CD14-positive monocyte (primary cell): Measurements from ENCODE around the gene SLC30A3. TPM values are rescaled to one million over a fixed set of nuclear protein-coding genes. Genes with fewer than 3 reads are reported as not detected.

Experiments used
- DNase-seq, 3 donors: peaks; one replicate each; pipeline ENCODE4 v3.0.0-alpha.2; 2011 to 2022
- H2AFZ ChIP-seq: 2 replicates; pipeline ENCODE4 v1.6.0; 2012; ENCODE audit warnings: mild to moderate bottlenecking, low read depth, low read length, inconsistent platforms; ENCODE audit not compliant: insufficient read depth, poor library complexity, severe bottlenecking
- H3K27ac ChIP-seq, 2 donors: 1 replicate in 1 of 2; 2 replicates in 1 of 2; pipeline ENCODE4 v1.5.1; 2012 to 2013; ENCODE audit warnings: low read length in 2 of 2, control low read depth in 1 of 2, inconsistent platforms in 1 of 2, low read depth in 1 of 2, mild to moderate bottlenecking in 1 of 2
- H3K27me3 ChIP-seq, 2 donors: one replicate each; pipeline versions ENCODE4 v1.6.0 to v1.6.1; 2011 to 2013; ENCODE audit warnings: low read length in 2 of 2; ENCODE audit not compliant: control insufficient read depth in 2 of 2, insufficient read depth in 2 of 2
- H3K36me3 ChIP-seq, 2 donors: replicated peaks in 1 of 2; 1 replicate in 1 of 2; 2 replicates in 1 of 2; pipeline versions ENCODE4 v1.5.1 to v1.6.1; 2012 to 2013; ENCODE audit warnings: low read length in 2 of 2, control low read depth in 1 of 2, inconsistent platforms in 1 of 2, mild to moderate bottlenecking in 1 of 2; ENCODE audit not compliant: insufficient read depth in 2 of 2, control insufficient read depth in 1 of 2
- H3K4me1 ChIP-seq, 2 donors: 1 replicate in 1 of 2; 2 replicates in 1 of 2; pipeline versions ENCODE4 v1.5.1 to v1.6.1; 2012 to 2013; ENCODE audit warnings: low read length in 2 of 2, control low read depth in 1 of 2, inconsistent platforms in 1 of 2, mild to moderate bottlenecking in 1 of 2, moderate library complexity in 1 of 2; ENCODE audit not compliant: insufficient read depth in 2 of 2, control insufficient read depth in 1 of 2
- H3K4me2 ChIP-seq: replicated peaks from 2 replicates; pipeline ENCODE3; 2012; ENCODE audit warnings: low read length, moderate library complexity, mild to moderate bottlenecking; ENCODE audit not compliant: poor library complexity, severe bottlenecking; ENCODE audit errors: extremely low read depth
- H3K4me3 ChIP-seq, 3 experiments: fragments of 200-600 bp in 1 of 3; sonication (generic) in 1 of 3; replicated peaks in 1 of 3; 1 replicate in 2 of 3; 2 replicates in 1 of 3; pipeline ENCODE4 v1.5.1; 2011 to 2013; ENCODE audit warnings: low read length in 3 of 3, mild to moderate bottlenecking in 3 of 3, control low read depth in 2 of 3, low read depth in 2 of 3, inconsistent platforms in 1 of 3, moderate library complexity in 1 of 3
- H3K79me2 ChIP-seq: 2 replicates; pipeline ENCODE4 v1.6.0; 2012; ENCODE audit warnings: mild to moderate bottlenecking, control low read depth, inconsistent platforms, low read length, moderate library complexity; ENCODE audit not compliant: insufficient read depth
- H3K9ac ChIP-seq: 2 replicates; pipeline ENCODE4 v1.6.0; 2017; ENCODE audit warnings: low read length, mild to moderate bottlenecking; ENCODE audit not compliant: insufficient read depth, poor library complexity, severe bottlenecking
- H3K9me3 ChIP-seq, 2 donors: replicated peaks in 1 of 2; 1 replicate in 1 of 2; 2 replicates in 1 of 2; pipeline versions ENCODE4 v1.5.1 to v1.6.1; 2012 to 2013; ENCODE audit warnings: low read length in 2 of 2, control low read depth in 1 of 2; ENCODE audit not compliant: control insufficient read depth in 1 of 2, insufficient read depth in 1 of 2
- H4K20me1 ChIP-seq: 2 replicates; pipeline ENCODE4 v1.6.0; 2012; ENCODE audit warnings: mild to moderate bottlenecking, low read length, control low read depth, moderate library complexity; ENCODE audit not compliant: insufficient read depth
- H3K27ac Mint-ChIP-seq, 7 donors: one replicate each; pipeline ENCODE4 v1.8.0; 2020; ENCODE audit warnings: mild to moderate bottlenecking in 7 of 7, mixed read lengths in 7 of 7, moderate library complexity in 6 of 7, inconsistent platforms in 2 of 7
- H3K27me3 Mint-ChIP-seq, 3 donors: one replicate each; pipeline ENCODE4 v1.8.0; 2021 to 2022; ENCODE audit warnings: low read depth in 3 of 3, mild to moderate bottlenecking in 3 of 3, mixed read lengths in 3 of 3, moderate library complexity in 3 of 3, inconsistent platforms in 1 of 3
- H3K36me3 Mint-ChIP-seq, 2 donors: one replicate each; pipeline ENCODE4 v1.8.0; 2020; ENCODE audit warnings: mixed read lengths in 2 of 2, inconsistent platforms in 1 of 2, mild to moderate bottlenecking in 1 of 2
- H3K4me1 Mint-ChIP-seq: one replicate; pipeline ENCODE4 v1.8.0; 2020; ENCODE audit warnings: mild to moderate bottlenecking, mixed read lengths
- H3K4me3 Mint-ChIP-seq, 2 donors: one replicate each; pipeline ENCODE4 v1.8.0; 2020; ENCODE audit warnings: mild to moderate bottlenecking in 2 of 2, mixed read lengths in 2 of 2, moderate library complexity in 1 of 2
- H3K9me3 Mint-ChIP-seq, 7 donors: one replicate each; pipeline ENCODE4 v1.8.0; 2020 to 2022; ENCODE audit warnings: mixed read lengths in 7 of 7, mild to moderate bottlenecking in 6 of 7, moderate library complexity in 6 of 7, inconsistent platforms in 2 of 7
- CTCF ChIP-seq: fragments of 200-600 bp; IDR thresholded peaks from one replicate; pipeline ENCODE4 v1.8.0; 2022; ENCODE audit warnings: antibody characterized with exemption, mild to moderate bottlenecking
- WGBS: methylation state at CpG from one replicate; pipeline ENCODE4 v1.1.5; 2013; ENCODE audit warnings: missing lambda C conversion rate; ENCODE audit not compliant: insufficient coverage; 5-methylcytosine and 5-hydroxymethylcytosine counted together
- intact Hi-C, 2 donors: fragments of 100-400 bp; cut with micrococcal nuclease; formaldehyde crosslinking; loops; one replicate each; pipeline versions ENCODE4 v1.15.0 to v1.15.1; 2023
- polyA plus RNA-seq, 3 donors: library from polyadenylated mRNA; depleted of rRNA in 1 of 3; unstranded in 2 of 3; stranded (reverse) in 1 of 3; fragments of 300-500 nt in 2 of 3; fragments of >200 nt in 1 of 3; fragmentation: Illumina TruSeq in 2 of 3; gene quantifications; 1 replicate in 2 of 3; 2 replicates in 1 of 3; pipeline ENCODE4 v1.2.3, GENCODE V29; 2012 to 2021

The SLC30A3 gene
- polyA plus RNA-seq, 3 donors = 0.08 TPM; not detected in 2

GRCh38 chr2:27261926-27262298 lies 935 bp downstream of the SLC30A3 start:
- Histone ChIP-seq H3K9me3 (peaks cover 0 to 36% of the 10 kb centered on the region in 2 donors), H3K36me3 (no peaks in the 10 kb centered on the region), H3K27ac (no peak overlapping the region), H3K79me2 (no peaks in the 10 kb centered on the region), H2AFZ (peak overlapping the region; percentile 77), H3K4me1 (peaks cover 26 to 38% of the 10 kb centered on the region in 2 donors), H4K20me1 (no peaks in the 10 kb centered on the region), H3K4me3 (no peak overlapping the region), H3K9ac (peak overlapping the region; percentile 49), H3K27me3 (peaks cover 60 to 77% of the 10 kb centered on the region in 2 donors), H3K4me2 (peak overlapping the region; percentile 96)
- peaks cover 0 to 18% (median 13%) of the 10 kb centered on the region in 7 donors for H3K9me3 Mint-ChIP-seq
- DNase-seq = no peak
- peaks cover 29% of the 10 kb centered on the region for H3K4me1 Mint-ChIP-seq
- H3K4me3 Mint-ChIP-seq = peak overlapping the region; percentile 51 to 87
- intact Hi-C loops = no loop called here
- peaks cover 33 to 38% (median 35%) of the 10 kb centered on the region in 3 donors for H3K27me3 Mint-ChIP-seq
- peak overlapping the region in 1 of 7 donors; percentile 79 for H3K27ac Mint-ChIP-seq
- 5% methylated on average over 40 of the region's 40 CpGs for WGBS
- TF ChIP-seq CTCF = no peak
- H3K36me3 Mint-ChIP-seq = peaks cover 10 to 22% of the 10 kb centered on the region in 2 donors

- H3K4me2 ChIP-seq = peak overlapping the region; percentile 96
- H3K9me3 Mint-ChIP-seq = peaks cover 0 to 18% (median 13%) of the 10 kb centered on the region in 7 donors
- no peak overlapping the region for H3K27ac ChIP-seq
- H4K20me1 ChIP-seq = no peaks in the 10 kb centered on the region
- DNase-seq = no peak
- 81% methylated on average over 7 of the region's 11 CpGs for WGBS
- intact Hi-C loops = no loop called here
- H3K4me1 ChIP-seq = peaks cover 26 to 38% of the 10 kb centered on the region in 2 donors
- H3K79me2 ChIP-seq = no peaks in the 10 kb centered on the region
- H3K4me3 ChIP-seq = no peak overlapping the region
- peaks cover 10 to 22% of the 10 kb centered on the region in 2 donors for H3K36me3 Mint-ChIP-seq
- peak overlapping the region in 1 of 7 donors; percentile 79 for H3K27ac Mint-ChIP-seq
- no peak for TF ChIP-seq CTCF
- peaks cover 37 to 43% (median 40%) of the 10 kb centered on the region in 3 donors for H3K27me3 Mint-ChIP-seq
- H3K4me3 Mint-ChIP-seq = peak overlapping the region; percentile 51 to 87
- no peaks in the 10 kb centered on the region for H3K36me3 ChIP-seq
- H3K27me3 ChIP-seq = peaks cover 60 to 77% of the 10 kb centered on the region in 2 donors
- peak overlapping the region; percentile 77 for H2AFZ ChIP-seq
- peaks cover 0 to 36% of the 10 kb centered on the region in 2 donors for H3K9me3 ChIP-seq
- no peak overlapping the region for H3K9ac ChIP-seq
- peaks cover 29% of the 10 kb centered on the region for H3K4me1 Mint-ChIP-seq
Observed at GRCh38 chr2:27261241-27261925, 1.5 kb downstream of the SLC30A3 start.
